T-helper 1 cell treated with Interleukin-12 subunit alpha and Interleukin-12 subunit beta and Interleukin-4 antibody, amounts not matched to agents 30 ng/mL and 1 ng/mL, for 36 hours (primary cell): ENCODE data around the gene ZNF735. TPM values are rescaled to one million over a fixed set of nuclear protein-coding genes. Genes with fewer than 3 reads are reported as not detected.
"Not testable (repeated sequence)": the region's sequence is repeated elsewhere in the genome, so short reads cannot be mapped to it uniquely, and the experiment has no call there.

ENCODE experiments used
- intact Hi-C: fragments of 100-400 bp; cut with micrococcal nuclease; formaldehyde crosslinking; loops from one replicate; pipeline ENCODE4 v1.15.1; 2024
- total RNA-seq: library from RNA; stranded (reverse); gene quantifications from 2 replicates; pipeline ENCODE4 v1.2.3, GENCODE V29; 2022

Gene ZNF735
- total RNA-seq, result not detected in 2 replicates

- intact Hi-C loops, result no loop called here
Observed at GRCh38 chr7:64206903-64207302, at the start of gene ZNF735. ZNF735 (plus strand) TSS chr7:64207203; CDS start chr7:64207203, 0 bp downstream.

- intact Hi-C loops, result not testable (repeated sequence)
Observed at GRCh38 chr7:64170974-64171373, 36.0 kb upstream of the ZNF735 start.

DNA sequence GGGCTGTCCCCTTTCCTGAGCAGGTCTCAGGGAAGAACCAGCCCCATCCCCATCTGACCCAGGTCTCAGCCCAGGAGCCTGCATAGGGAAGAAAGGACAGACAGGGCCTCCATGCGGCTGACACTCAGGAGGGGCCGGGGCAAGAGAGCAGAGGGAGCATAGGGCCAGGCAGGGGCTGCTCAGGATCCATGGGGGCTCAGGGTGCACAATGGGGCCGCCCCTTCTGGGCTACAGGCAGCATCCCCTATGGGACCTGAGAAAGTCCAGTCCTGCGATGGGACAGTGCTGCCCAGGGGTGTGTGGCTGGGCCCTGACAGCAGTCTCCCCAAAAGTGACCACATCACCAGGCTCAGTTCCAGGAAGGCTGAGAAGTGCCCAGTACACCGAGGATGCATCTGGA, 32.7 kb upstream of the ZNF735 start:
- intact Hi-C loops, result no loop called here

- intact Hi-C loops, result no loop called here
Observed at GRCh38 chr7:64174941-64175340, 32.1 kb upstream of the ZNF735 start.

DNA sequence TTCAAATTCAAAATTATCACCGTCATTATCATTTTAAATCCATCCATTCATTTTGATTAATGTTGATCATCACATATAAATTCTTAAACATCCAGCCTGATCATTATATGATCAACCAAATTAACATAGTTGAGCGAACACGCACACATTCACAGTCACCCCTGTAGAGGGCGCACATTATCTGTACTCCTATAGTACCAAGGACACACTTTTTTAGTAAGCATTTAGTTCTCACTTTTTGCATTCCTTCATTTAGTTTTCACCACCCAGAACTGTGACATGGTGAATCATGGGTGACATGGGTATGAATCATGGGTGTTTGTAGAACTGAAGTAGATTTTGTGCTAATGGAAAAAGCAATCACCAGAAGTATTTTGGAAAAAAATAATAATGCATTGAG, 26.0 kb upstream of the ZNF735 start:
- intact Hi-C loops, result loop anchor here (2.0 kb wide), 1 partner anchor 438 kb away; no protein-coding TSS in a partner anchor

DNA sequence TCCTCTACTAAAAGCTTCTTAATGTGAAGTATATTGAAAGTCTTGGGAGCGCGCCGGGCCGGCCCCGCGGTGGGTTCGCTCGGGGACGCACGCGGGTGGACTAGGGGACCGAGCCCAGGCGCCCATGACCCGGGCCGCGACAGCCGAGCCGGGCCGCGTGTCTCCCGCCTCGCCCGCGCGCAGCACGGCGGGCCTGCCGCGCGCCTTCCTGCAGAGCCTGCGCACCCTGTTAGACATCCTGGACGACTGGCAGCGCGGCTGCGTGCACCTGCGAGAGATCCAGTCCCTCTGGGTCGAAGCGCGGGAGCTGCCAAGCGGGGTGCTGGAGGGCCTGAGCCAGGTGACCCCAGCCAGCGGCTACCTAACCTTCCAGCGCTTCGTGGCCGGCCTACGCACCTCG, 25.4 kb upstream of the ZNF735 start:
- intact Hi-C loops, result loop anchor here (2.0 kb wide), 1 partner anchor 437 kb away; no protein-coding TSS in a partner anchor

DNA sequence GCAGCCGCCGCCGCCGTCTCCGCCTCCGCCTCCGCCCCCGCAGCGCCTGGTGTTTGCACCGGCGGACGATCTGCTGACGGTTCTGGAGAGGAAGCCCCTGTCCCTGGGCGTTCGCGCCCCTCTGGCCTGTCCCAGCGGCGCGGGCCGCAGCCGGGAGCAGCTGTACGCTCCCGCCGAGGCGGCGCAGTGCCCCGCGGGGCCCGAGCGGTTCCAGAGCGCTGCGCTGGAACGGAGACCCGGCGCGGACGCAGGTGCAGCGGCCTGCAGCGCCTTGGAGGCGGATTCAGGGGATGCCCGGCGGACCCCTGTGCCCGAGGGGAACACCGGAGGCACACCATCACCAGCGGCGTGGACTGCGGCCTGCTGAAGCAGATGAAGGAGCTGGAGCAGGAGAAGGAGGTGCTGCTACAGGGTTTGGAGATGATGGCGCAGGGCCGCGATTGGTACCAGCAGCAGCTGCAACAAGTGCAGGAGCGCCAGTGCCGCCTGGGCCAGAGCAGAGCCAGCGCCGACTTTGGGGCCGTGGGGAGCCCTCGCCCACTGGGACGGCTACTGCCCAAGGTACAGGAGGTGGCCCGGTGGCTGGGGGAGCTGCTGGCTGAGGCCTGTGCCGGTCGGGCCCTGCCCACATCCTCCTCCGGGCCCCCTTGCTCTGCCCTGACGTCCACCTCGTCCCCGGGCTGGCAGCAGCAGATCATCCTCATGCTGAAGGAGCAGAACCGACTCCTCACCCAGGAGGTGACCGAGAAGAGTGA, 24.8 kb upstream of the ZNF735 start:
- intact Hi-C loops, result no loop called here

DNA sequence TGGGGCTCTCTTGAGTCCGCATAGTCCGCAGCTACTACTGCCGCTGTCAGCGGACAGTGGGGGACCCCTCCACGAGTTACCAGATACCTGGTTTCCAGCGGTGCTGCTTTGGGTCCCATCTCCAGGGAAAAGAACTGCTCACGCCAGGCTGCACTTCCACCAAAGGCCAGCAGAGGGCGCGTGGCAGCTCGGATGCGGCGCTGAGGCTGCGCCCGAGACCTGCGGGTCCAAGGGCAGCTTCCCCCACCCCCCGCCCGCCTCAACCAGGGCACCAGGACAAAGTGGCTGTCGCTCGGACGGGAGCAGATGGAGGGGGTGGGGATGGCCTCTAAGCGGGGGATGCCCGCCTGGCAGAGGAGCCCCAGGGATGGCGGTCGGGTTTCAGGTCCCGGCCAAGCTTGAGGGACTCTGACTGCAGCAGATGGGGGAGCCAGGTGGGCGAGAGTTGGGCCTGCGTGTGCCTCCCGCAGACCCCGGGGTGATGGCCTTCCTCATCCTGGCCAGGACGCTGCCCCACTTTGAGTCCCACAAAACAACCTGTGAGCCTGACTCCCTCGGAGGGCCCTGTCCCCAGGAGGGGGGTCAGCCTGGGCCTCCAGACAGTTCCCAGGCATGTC, 23.8 kb upstream of the ZNF735 start:
- intact Hi-C loops, result no loop called here

GRCh38 chr7:64183827-64184372, 23.1 kb upstream of the ZNF735 start:
- intact Hi-C loops, result no loop called here

DNA sequence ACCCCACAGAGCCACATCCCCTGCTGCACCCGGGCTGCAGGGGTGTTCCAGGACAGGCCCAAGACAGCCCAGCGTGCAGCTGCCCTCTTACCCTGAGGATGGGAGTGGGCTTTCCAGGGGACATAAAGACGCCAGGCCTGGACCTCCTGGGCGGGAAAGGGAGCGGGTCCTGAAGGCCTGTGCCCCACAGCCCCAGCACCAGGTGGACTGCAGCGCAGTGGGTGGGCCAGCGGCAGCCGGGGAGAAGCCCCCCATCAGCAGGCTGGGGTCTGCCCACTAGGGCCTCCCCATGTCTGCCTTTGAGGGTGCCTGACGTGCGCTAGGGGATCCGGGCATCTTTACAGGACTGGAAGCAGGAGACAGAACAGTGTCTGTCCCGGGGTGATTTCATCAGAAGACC, 22.6 kb upstream of the ZNF735 start:
- intact Hi-C loops, result no loop called here

- intact Hi-C loops, result no loop called here
Observed at GRCh38 chr7:64187408-64187807, 19.6 kb upstream of the ZNF735 start.

DNA sequence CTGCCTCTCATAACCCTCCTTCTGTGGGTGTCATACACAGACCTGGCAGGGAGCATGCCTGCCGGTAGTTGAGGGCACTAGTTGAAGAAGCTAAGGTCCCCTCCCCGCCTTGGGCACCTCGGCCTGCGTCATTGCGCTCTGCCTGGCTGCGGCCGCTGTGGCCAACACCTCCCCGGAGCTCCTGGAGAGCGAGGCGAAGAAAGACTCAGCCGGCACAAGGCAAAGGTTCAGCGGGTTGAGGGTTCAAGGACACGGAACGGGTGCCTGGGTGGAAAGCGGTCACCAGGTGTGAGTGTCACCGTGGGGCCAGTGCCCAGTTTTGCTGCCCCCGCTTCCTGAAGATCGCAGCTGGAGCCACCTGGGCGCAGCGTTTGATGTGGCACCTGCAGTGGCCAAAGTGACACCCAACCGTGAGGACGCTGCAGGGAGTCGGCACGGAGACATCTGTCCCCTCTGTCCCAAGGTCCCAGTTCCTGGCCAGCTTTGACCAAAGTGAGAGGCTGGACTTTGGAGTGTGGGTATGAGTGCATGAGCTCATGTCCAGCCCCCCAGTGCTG, 14.8 kb upstream of the ZNF735 start:
- intact Hi-C loops, result no loop called here

- intact Hi-C loops, result no loop called here
Observed at GRCh38 chr7:64192775-64193174, 14.2 kb upstream of the ZNF735 start.

GRCh38 chr7:64219710-64220298, 12.8 kb downstream of the ZNF735 start:
- intact Hi-C loops, result not testable (repeated sequence)

- intact Hi-C loops, result no loop called here
Observed at GRCh38 chr7:64223366-64223765, 16.4 kb downstream of the ZNF735 start.

DNA sequence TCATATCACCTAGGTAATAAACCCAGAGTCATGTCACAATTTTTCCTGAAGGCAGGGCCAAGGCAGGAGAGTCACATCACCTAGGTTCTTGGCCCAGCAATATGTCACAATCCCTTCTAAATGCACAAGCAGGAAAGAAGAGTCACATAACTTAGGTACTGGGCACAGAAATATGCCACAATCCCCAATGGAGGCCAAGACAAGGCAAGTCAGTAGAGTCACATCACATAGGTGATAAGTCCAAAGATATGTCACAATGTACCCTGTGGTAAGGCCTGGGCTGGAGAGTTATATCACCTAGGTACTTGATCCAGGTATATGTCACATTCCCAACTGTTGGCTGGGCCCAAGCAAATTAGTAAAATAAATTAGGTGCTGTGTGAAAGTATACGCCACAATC, 21.2 kb downstream of the ZNF735 start, which contains the start of gene ZNF679:
ZNF679 (plus strand) TSS at position 301 of the 400 bp plus-strand sequence. CDS start 20,644 bp downstream, outside the sequence.
- intact Hi-C loops, result not testable (repeated sequence)

GRCh38 chr7:64266341-64266919, 59.4 kb downstream of the ZNF735 start:
- intact Hi-C loops, result no loop called here
